ENCODE data around the gene DNM1. TPM values are rescaled to one million over a fixed set of nuclear protein-coding genes. Genes with fewer than 3 reads are reported as not detected.

DNM1 gene
- total and polyA plus RNA-seq, 4 donors, result 1.2 to 23.7 (median 6.1) TPM

DNA sequence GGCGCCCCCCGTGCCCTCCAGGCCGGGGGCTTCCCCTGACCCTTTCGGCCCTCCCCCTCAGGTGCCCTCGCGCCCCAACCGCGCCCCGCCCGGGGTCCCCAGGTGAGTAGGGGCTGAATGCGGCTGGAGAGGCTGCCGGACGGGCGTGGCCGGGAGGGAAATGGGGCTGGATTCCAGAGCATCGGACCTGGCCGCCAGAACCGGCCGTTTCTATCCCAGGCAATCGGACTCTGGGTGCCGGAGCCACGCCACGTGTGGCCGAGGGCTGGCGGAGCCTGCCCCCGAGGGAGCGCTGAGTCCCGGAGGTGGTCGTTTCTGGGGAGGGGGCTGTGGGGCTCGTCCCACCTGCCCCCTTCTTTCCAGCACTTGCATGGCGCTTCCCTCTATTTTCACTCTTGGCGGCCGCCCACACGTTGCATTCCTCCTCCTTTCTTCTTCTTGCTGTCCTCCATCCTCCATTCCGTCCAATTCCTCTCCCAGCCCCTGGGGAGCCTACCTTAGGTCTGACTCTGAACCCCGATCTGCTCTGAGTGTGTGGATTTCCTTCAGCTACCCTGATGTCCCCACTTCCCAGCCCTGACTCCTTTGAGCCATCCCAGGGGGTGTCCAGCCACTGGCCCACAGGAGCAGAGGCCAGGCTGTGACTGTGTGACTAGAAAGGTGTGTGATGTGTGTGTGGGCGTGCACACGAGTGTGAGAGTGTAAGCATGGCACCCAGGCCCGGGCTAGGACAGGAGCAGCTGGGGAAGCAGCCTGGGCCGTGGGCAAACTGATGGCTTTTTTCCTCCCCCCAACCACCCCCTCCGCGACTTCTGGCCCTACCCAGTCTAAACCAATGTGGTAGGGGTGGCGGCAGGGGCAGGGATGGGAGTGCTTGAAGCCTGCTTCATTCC, 47.9 kb downstream of the DNM1 start:
- DNase-seq, result no peak
- H3K27me3 ChIP-seq (ENCODE audit: control insufficient read depth in 3 of 3, insufficient read depth in 3 of 3, low read length in 2 of 3), result no peaks in the 10 kb centered on the region
- no peaks in the 10 kb centered on the region for H3K9me3 ChIP-seq (ENCODE audit: control insufficient read depth in 4 of 4, insufficient read depth in 3 of 4, low read length in 3 of 4)
- no peak overlapping the region for H3K9ac ChIP-seq (ENCODE audit: insufficient read depth in 1 of 2, low read length in 2 of 2)
- ATAC-seq (ENCODE audit: insufficient read depth, low FRiP score), result peak; percentile 12
- no peak overlapping the region for H3K27ac ChIP-seq (ENCODE audit: low read depth in 1 of 2, low read length in 1 of 2)
- WGBS, 2 donors, result 24 to 28% methylated on average over 41 to 43 of the region's 43 CpGs
- H3K4me1 ChIP-seq (ENCODE audit: control insufficient read depth in 5 of 5, insufficient read depth in 5 of 5, low read length in 5 of 5), result peaks cover 0 to 11% (median 3%) of the 10 kb centered on the region in 5 donors
- peaks cover 0 to 14% (median 2%) of the 10 kb centered on the region in 4 donors for H3K36me3 ChIP-seq (ENCODE audit: control insufficient read depth in 4 of 4, insufficient read depth in 4 of 4, low read length in 4 of 4)
- H3K4me3 ChIP-seq, result no peak overlapping the region
- TF ChIP-seq, protein P1, sequence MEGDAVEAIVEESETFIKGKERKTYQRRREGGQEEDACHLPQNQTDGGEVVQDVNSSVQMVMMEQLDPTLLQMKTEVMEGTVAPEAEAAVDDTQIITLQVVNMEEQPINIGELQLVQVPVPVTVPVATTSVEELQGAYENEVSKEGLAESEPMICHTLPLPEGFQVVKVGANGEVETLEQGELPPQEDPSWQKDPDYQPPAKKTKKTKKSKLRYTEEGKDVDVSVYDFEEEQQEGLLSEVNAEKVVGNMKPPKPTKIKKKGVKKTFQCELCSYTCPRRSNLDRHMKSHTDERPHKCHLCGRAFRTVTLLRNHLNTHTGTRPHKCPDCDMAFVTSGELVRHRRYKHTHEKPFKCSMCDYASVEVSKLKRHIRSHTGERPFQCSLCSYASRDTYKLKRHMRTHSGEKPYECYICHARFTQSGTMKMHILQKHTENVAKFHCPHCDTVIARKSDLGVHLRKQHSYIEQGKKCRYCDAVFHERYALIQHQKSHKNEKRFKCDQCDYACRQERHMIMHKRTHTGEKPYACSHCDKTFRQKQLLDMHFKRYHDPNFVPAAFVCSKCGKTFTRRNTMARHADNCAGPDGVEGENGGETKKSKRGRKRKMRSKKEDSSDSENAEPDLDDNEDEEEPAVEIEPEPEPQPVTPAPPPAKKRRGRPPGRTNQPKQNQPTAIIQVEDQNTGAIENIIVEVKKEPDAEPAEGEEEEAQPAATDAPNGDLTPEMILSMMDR (IDR thresholded peaks at IDR 0.05; ENCODE audit: control extremely low read depth, extremely low read depth), result no peak

DNA sequence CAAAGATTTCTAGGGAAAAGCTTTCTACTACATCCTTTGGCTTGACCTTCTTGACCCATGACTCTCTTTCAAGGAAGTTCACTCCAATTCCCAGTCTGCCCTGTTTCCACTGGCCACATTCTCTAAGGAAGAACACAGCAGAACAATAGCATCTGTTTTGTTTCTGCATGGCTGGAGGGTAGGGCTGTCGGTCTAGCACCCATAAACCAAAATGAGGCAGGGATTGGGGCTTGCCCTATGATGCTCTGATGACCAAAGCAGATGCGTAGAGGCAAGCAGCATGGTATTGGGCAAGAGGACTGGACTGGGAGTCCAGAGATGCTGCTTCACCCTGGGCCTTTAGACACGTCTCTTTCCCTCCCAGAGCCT, 48.5 kb downstream of the DNM1 start:
- no peak overlapping the region for H3K4me3 ChIP-seq
- H3K27me3 ChIP-seq (ENCODE audit: control insufficient read depth in 3 of 3, insufficient read depth in 3 of 3, low read length in 2 of 3), result no peaks in the 10 kb centered on the region
- no peak for DNase-seq
- H3K27ac ChIP-seq (ENCODE audit: low read depth in 1 of 2, low read length in 1 of 2), result no peak overlapping the region
- WGBS, 2 donors, result 77 to 89% methylated on average over 3 of the region's 3 CpGs
- no peaks in the 10 kb centered on the region for H3K9me3 ChIP-seq (ENCODE audit: control insufficient read depth in 4 of 4, insufficient read depth in 3 of 4, low read length in 3 of 4)
- H3K36me3 ChIP-seq (ENCODE audit: control insufficient read depth in 4 of 4, insufficient read depth in 4 of 4, low read length in 4 of 4), result peaks cover 0 to 14% (median 2%) of the 10 kb centered on the region in 4 donors
- no peak overlapping the region for H3K9ac ChIP-seq (ENCODE audit: insufficient read depth in 1 of 2, low read length in 2 of 2)
- peaks cover 0 to 4% (median under 1%) of the 10 kb centered on the region in 5 donors for H3K4me1 ChIP-seq (ENCODE audit: control insufficient read depth in 5 of 5, insufficient read depth in 5 of 5, low read length in 5 of 5)
- TF ChIP-seq, protein P1 (IDR thresholded peaks at IDR 0.05; ENCODE audit: control extremely low read depth, extremely low read depth), result no peak
- ATAC-seq (ENCODE audit: insufficient read depth, low FRiP score), result no peak

DNA sequence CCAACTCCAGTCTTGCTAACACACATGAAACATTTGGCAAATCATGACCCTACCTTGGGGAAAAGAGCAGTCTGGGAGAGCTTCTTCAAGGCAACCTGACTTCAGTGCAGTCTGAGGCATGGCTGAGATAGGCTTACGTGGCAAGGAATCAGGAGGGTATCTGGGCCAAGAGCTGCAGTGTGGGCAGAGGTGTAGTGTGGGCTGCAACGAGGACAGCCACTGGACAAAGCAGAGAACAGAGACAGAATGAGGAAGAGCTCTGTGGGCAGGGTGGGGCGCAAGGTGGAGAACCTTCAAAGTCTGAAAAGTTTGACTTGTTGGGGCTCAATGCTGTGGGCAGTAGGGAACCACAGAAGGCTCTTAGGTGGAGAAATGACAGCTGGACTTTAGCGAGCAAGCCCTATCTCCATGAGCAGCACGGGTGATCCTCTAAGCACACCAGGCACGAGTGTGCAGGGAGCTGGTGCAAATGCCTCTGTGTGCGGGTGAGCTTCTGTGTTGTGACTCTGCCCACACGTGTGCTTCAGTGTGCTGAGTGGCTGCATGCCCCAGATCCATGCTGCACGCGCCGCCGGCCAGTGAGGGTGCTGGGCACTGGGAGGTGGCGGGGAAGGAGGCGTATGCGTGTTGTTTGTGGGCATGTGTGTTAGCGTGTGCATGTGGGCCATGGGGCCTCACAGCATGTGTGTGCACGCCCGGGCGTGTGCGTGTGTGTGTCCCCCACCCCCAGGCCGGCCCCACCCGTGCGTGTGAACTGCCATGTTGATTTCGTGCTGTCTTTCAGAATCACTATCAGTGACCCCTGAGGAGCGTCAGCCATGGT, 49.3 kb downstream of the DNM1 start:
- ATAC-seq (ENCODE audit: insufficient read depth, low FRiP score) (no peak), DNase-seq (no peak)
- Histone ChIP-seq H3K27ac (ENCODE audit: low read depth in 1 of 2, low read length in 1 of 2) (no peak overlapping the region), H3K4me3 (no peak overlapping the region), H3K9ac (ENCODE audit: insufficient read depth in 1 of 2, low read length in 2 of 2) (no peak overlapping the region), H3K4me1 (ENCODE audit: control insufficient read depth in 5 of 5, insufficient read depth in 5 of 5, low read length in 5 of 5) (peaks cover 0 to 3% (median 0%) of the 10 kb centered on the region in 5 donors), H3K36me3 (ENCODE audit: control insufficient read depth in 4 of 4, insufficient read depth in 4 of 4, low read length in 4 of 4) (peaks cover 0 to 15% (median 10%) of the 10 kb centered on the region in 4 donors), H3K27me3 (ENCODE audit: control insufficient read depth in 3 of 3, insufficient read depth in 3 of 3, low read length in 2 of 3) (no peaks in the 10 kb centered on the region), H3K9me3 (ENCODE audit: control insufficient read depth in 4 of 4, insufficient read depth in 3 of 4, low read length in 3 of 4) (no peaks in the 10 kb centered on the region)
- TF ChIP-seq, protein P1 (IDR thresholded peaks at IDR 0.05; ENCODE audit: control extremely low read depth, extremely low read depth), result no peak
- 93 to 95% methylated on average over 25 of the region's 25 CpGs for WGBS, 2 donors

Data from lung (tissue), 12 donors.